Vagina (tissue), 2 donors: ENCODE measurements around the gene CLIC3.

Experiments
- CTCF ChIP-seq, 3 experiments: fragments of 450-650 bp in 2 of 3; fragments of 200-600 bp in 1 of 3; sonication (generic) in 1 of 3; IDR thresholded peaks; one replicate each; pipeline ENCODE4 v1.5.1; 2017 to 2019; ENCODE audit warnings: antibody characterized with exemption in 3 of 3, mild to moderate bottlenecking in 2 of 3, moderate library complexity in 2 of 3
- POLR2A ChIP-seq, 2 donors: fragments of 450-650 bp; IDR thresholded peaks; one replicate each; pipeline ENCODE4 v1.6.1; 2017; ENCODE audit warnings: antibody characterized with exemption in 2 of 2, mild to moderate bottlenecking in 2 of 2, moderate library complexity in 2 of 2
- POLR2AphosphoS5 ChIP-seq, 2 donors: sonication (generic); formaldehyde crosslinking; IDR thresholded peaks; one replicate each; pipeline ENCODE4 v1.9.0; 2017; ENCODE audit warnings: antibody characterized with exemption in 2 of 2, mild to moderate bottlenecking in 2 of 2, low read depth in 1 of 2; ENCODE audit not compliant: insufficient read depth in 1 of 2

- TF ChIP-seq CTCF (IDR thresholded peaks at IDR 0.05), result no peak
- no peak for TF ChIP-seq POLR2A (IDR thresholded peaks at IDR 0.05)
- TF ChIP-seq POLR2AphosphoS5 (IDR thresholded peaks at IDR 0.05; ENCODE audit: insufficient read depth in 1 of 2, low read depth in 1 of 2), result no peak
Observed at GRCh38 chr9:136947028-136947891, 49.1 kb downstream of the CLIC3 start.
